ENCODE data around the gene STX7.

GRCh38 chr6:132413499-132413802 is 99.5 kb downstream of the STX7 start:
- TF ChIP-seq, protein P1, sequence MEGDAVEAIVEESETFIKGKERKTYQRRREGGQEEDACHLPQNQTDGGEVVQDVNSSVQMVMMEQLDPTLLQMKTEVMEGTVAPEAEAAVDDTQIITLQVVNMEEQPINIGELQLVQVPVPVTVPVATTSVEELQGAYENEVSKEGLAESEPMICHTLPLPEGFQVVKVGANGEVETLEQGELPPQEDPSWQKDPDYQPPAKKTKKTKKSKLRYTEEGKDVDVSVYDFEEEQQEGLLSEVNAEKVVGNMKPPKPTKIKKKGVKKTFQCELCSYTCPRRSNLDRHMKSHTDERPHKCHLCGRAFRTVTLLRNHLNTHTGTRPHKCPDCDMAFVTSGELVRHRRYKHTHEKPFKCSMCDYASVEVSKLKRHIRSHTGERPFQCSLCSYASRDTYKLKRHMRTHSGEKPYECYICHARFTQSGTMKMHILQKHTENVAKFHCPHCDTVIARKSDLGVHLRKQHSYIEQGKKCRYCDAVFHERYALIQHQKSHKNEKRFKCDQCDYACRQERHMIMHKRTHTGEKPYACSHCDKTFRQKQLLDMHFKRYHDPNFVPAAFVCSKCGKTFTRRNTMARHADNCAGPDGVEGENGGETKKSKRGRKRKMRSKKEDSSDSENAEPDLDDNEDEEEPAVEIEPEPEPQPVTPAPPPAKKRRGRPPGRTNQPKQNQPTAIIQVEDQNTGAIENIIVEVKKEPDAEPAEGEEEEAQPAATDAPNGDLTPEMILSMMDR (IDR thresholded peaks at IDR 0.05), result no peak
- no peak for TF ChIP-seq POLR2A (IDR thresholded peaks at IDR 0.05)
